H9 (cell line): ENCODE data around the gene XIRP2. TPM values are rescaled to one million over a fixed set of nuclear protein-coding genes. Genes with fewer than 3 reads are reported as not detected.

Experiments
- DNase-seq: peaks from one replicate; pipeline ENCODE4 v3.0.0-alpha.2; 2017
- H2AFZ ChIP-seq: one replicate; pipeline ENCODE4 v1.6.1; 2013; ENCODE audit warnings: mild to moderate bottlenecking, low read length, control low read depth, moderate library complexity
- H2AK5ac ChIP-seq: 2 replicates; pipeline ENCODE4 v1.6.1; 2013; ENCODE audit warnings: low read length, control low read depth, mixed read lengths; ENCODE audit not compliant: insufficient read length
- H2BK120ac ChIP-seq: one replicate; pipeline ENCODE4 v1.6.1; 2013; ENCODE audit warnings: low read depth, mild to moderate bottlenecking, low read length, control low read depth, inconsistent platforms; ENCODE audit not compliant: poor library complexity, severe bottlenecking
- H2BK12ac ChIP-seq: 2 replicates; pipeline ENCODE4 v1.6.1; 2013; ENCODE audit warnings: low read length, control low read depth, mixed read lengths, low read depth; ENCODE audit not compliant: insufficient read length
- H2BK15ac ChIP-seq: 2 replicates; pipeline ENCODE4 v1.6.1; 2013; ENCODE audit warnings: low read depth, low read length, control low read depth
- H2BK20ac ChIP-seq: one replicate; pipeline ENCODE4 v1.6.1; 2013; ENCODE audit warnings: low read depth, mild to moderate bottlenecking, low read length, control low read depth, inconsistent platforms; ENCODE audit not compliant: poor library complexity, severe bottlenecking
- H2BK5ac ChIP-seq: 2 replicates; pipeline ENCODE4 v1.6.1; 2013; ENCODE audit warnings: low read length, control low read depth, mixed read lengths; ENCODE audit not compliant: insufficient read length
- H3K14ac ChIP-seq: 2 replicates; pipeline ENCODE4 v1.6.1; 2013; ENCODE audit warnings: low read length, control low read depth; ENCODE audit not compliant: insufficient read depth
- H3K18ac ChIP-seq: 2 replicates; pipeline ENCODE4 v1.6.1; 2013; ENCODE audit warnings: low read depth, mild to moderate bottlenecking, mixed read lengths, low read length, control low read depth; ENCODE audit not compliant: insufficient read length
- H3K23ac ChIP-seq: 2 replicates; pipeline ENCODE4 v1.6.1; 2013; ENCODE audit warnings: low read length, control low read depth, mixed read lengths, low read depth; ENCODE audit not compliant: insufficient read length
- H3K23me2 ChIP-seq: 2 replicates; pipeline ENCODE4 v1.6.1; 2013; ENCODE audit warnings: low read depth, mild to moderate bottlenecking, mixed read lengths, low read length, control low read depth; ENCODE audit not compliant: insufficient read length, poor library complexity, severe bottlenecking
- H3K27ac ChIP-seq: 2 replicates; pipeline ENCODE4 v1.5.1; 2013; ENCODE audit warnings: low read length, control low read depth, mixed read lengths, low read depth; ENCODE audit not compliant: insufficient read length
- H3K27me3 ChIP-seq: 2 replicates; pipeline ENCODE4 v1.6.1; 2013; ENCODE audit warnings: low read length, control low read depth, inconsistent platforms; ENCODE audit not compliant: insufficient read depth
- H3K4ac ChIP-seq: 2 replicates; pipeline ENCODE4 v1.6.1; 2013; ENCODE audit warnings: low read depth, mild to moderate bottlenecking, control low read depth, inconsistent platforms, low read length, moderate library complexity
- H3K4me1 ChIP-seq: 2 replicates; pipeline ENCODE4 v1.6.1; 2013; ENCODE audit warnings: low read length, control low read depth, inconsistent platforms; ENCODE audit not compliant: insufficient read depth
- H3K4me2 ChIP-seq: 2 replicates; pipeline ENCODE4 v1.6.1; 2013; ENCODE audit warnings: low read length, control low read depth, mixed read lengths; ENCODE audit not compliant: insufficient read length, insufficient read depth
- H3K56ac ChIP-seq: 2 replicates; pipeline ENCODE4 v1.6.1; 2013; ENCODE audit warnings: low read depth, mild to moderate bottlenecking, mixed read lengths, low read length, control low read depth; ENCODE audit not compliant: insufficient read length
- H3K79me1 ChIP-seq: 2 replicates; pipeline ENCODE4 v1.6.1; 2013; ENCODE audit warnings: low read depth, mild to moderate bottlenecking, moderate library complexity, low read length, control low read depth, inconsistent platforms; ENCODE audit not compliant: insufficient read depth, poor library complexity, severe bottlenecking
- H3K79me2 ChIP-seq: 2 replicates; pipeline ENCODE4 v1.6.1; 2013; ENCODE audit warnings: low read length, control low read depth, inconsistent platforms; ENCODE audit not compliant: insufficient read depth
- H3K9ac ChIP-seq: 2 replicates; pipeline ENCODE4 v1.6.1; 2013; ENCODE audit warnings: low read length, control low read depth, mixed read lengths; ENCODE audit not compliant: insufficient read length; ENCODE audit errors: extremely low read depth
- H3K9me3 ChIP-seq: one replicate; pipeline ENCODE4 v1.6.1; 2013; ENCODE audit warnings: low read depth, low read length, inconsistent platforms; ENCODE audit not compliant: control insufficient read depth
- H3T11ph ChIP-seq: one replicate; pipeline ENCODE4 v1.6.1; 2013; ENCODE audit warnings: mild to moderate bottlenecking, low read length, control low read depth, inconsistent platforms
- H4K20me1 ChIP-seq: one replicate; pipeline ENCODE4 v1.6.1; 2013; ENCODE audit not compliant: control insufficient read depth, insufficient read length, insufficient read depth
- H4K5ac ChIP-seq: 2 replicates; pipeline ENCODE4 v1.6.1; 2013; ENCODE audit warnings: low read depth, mild to moderate bottlenecking, mixed read lengths, low read length, control low read depth; ENCODE audit not compliant: insufficient read length
- H4K8ac ChIP-seq: replicated peaks from 2 replicates; pipeline ENCODE4 v1.6.1; 2013; ENCODE audit warnings: low read length, control low read depth, mixed read lengths, low read depth; ENCODE audit not compliant: insufficient read length
- H4K91ac ChIP-seq: 2 replicates; pipeline ENCODE4 v1.6.1; 2013; ENCODE audit warnings: low read depth, mild to moderate bottlenecking, moderate library complexity, mixed read lengths, low read length, control low read depth; ENCODE audit not compliant: insufficient read length
- H3K27ac Mint-ChIP-seq, 3 experiments: 2 replicates in 2 of 3; 3 replicates in 1 of 3; pipeline ENCODE4 v1.8.0; 2020 to 2021; ENCODE audit warnings: mixed read lengths in 3 of 3, mild to moderate bottlenecking in 1 of 3, moderate library complexity in 1 of 3
- H3K27me3 Mint-ChIP-seq: 2 replicates; pipeline ENCODE4 v1.8.0; 2021; ENCODE audit warnings: low read depth, mild to moderate bottlenecking, moderate library complexity, mixed read lengths
- H3K36me3 Mint-ChIP-seq, 3 experiments: 2 replicates in 2 of 3; 3 replicates in 1 of 3; pipeline ENCODE4 v1.8.0; 2020 to 2021; ENCODE audit warnings: low read depth in 3 of 3, mixed read lengths in 3 of 3; ENCODE audit not compliant: insufficient read depth in 1 of 3
- H3K4me1 Mint-ChIP-seq, 2 experiments: 2 replicates each; pipeline ENCODE4 v1.8.0; 2020; ENCODE audit warnings: mixed read lengths in 2 of 2
- H3K4me3 Mint-ChIP-seq, 2 experiments: 2 replicates in 1 of 2; 3 replicates in 1 of 2; pipeline ENCODE4 v1.8.0; 2020 to 2021; ENCODE audit warnings: mild to moderate bottlenecking in 2 of 2, mixed read lengths in 2 of 2, moderate library complexity in 1 of 2
- H3K9me3 Mint-ChIP-seq, 2 experiments: 2 replicates in 1 of 2; 3 replicates in 1 of 2; pipeline ENCODE4 v1.8.0; 2020; ENCODE audit warnings: mild to moderate bottlenecking in 2 of 2, mixed read lengths in 2 of 2, moderate library complexity in 1 of 2
- WGBS: extraction: QIAGEN DNeasy Blood & Tissue Kit; methylation state at CpG from one replicate; pipeline ENCODE4 v1.1.7; 2013; ENCODE audit warnings: missing lambda C conversion rate, low lambda C conversion rate, mixed read lengths; ENCODE audit not compliant: insufficient read length; ENCODE audit errors: extremely low coverage; 5-methylcytosine and 5-hydroxymethylcytosine counted together
- total RNA-seq: library from RNA; stranded (reverse); gene quantifications from 2 replicates; pipeline ENCODE4 v1.2.1, GENCODE V29; 2021
- TF ChIP-seq, protein P1 (sequence below): fragments of 200-600 bp; sonication (generic); conservative IDR thresholded peaks from 3 replicates; pipeline ENCODE4 v1.8.0; 2021; ENCODE audit warnings: antibody characterized with exemption, mild to moderate bottlenecking

XIRP2 gene
- total RNA-seq, 1 experiment from 2014 or later = 0.07 TPM

DNA sequence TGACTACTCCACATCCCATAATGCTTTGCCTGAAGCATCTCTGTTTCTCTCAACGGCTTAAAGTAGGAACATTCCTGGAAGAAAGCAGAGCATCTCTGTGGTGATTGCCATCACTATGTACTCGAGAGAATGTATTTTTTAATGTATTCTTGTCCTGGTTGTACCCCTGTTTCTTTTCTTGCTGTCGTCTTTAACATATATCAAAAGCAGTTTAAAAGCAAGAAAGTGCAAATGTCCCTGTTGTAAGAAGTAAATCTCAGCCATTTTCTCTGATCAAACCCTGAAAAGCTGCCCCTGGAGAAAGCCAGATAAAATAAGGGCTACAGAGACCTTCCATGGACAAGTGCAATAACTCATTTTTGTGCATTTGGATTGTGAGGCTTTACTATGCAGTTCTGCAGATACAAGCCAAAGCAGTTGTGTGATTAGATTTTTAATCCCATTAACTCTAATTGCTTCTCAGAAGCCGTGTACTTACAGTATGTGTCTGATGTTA is 70.8 kb downstream of the XIRP2 start:
- Histone ChIP-seq H3T11ph (no peak overlapping the region), H3K4ac (no peak overlapping the region), H4K8ac (no peak overlapping the region), H3K27ac (no peak overlapping the region), H3K79me2 (no peaks in the 10 kb centered on the region), H3K4me2 (no peak overlapping the region), H2BK120ac (no peak overlapping the region), H3K23me2 (no peaks in the 10 kb centered on the region), H3K9ac (no peak overlapping the region), H4K91ac (no peak overlapping the region), H3K9me3 (no peaks in the 10 kb centered on the region), H2BK20ac (no peak overlapping the region), H3K18ac (no peak overlapping the region), H3K56ac (no peak overlapping the region), H2AFZ (no peak overlapping the region), H2BK5ac (no peak overlapping the region), H3K23ac (no peak overlapping the region), H3K14ac (no peak overlapping the region), H2BK15ac (no peak overlapping the region), H2BK12ac (no peak overlapping the region), H3K79me1 (no peaks in the 10 kb centered on the region), H3K27me3 (no peaks in the 10 kb centered on the region), H4K20me1 (no peaks in the 10 kb centered on the region), H3K4me1 (peaks cover 3% of the 10 kb centered on the region; the same call in 1 of the 2 replicates), H4K5ac (no peak overlapping the region), H2AK5ac (no peak overlapping the region)
- TF ChIP-seq, protein P1, sequence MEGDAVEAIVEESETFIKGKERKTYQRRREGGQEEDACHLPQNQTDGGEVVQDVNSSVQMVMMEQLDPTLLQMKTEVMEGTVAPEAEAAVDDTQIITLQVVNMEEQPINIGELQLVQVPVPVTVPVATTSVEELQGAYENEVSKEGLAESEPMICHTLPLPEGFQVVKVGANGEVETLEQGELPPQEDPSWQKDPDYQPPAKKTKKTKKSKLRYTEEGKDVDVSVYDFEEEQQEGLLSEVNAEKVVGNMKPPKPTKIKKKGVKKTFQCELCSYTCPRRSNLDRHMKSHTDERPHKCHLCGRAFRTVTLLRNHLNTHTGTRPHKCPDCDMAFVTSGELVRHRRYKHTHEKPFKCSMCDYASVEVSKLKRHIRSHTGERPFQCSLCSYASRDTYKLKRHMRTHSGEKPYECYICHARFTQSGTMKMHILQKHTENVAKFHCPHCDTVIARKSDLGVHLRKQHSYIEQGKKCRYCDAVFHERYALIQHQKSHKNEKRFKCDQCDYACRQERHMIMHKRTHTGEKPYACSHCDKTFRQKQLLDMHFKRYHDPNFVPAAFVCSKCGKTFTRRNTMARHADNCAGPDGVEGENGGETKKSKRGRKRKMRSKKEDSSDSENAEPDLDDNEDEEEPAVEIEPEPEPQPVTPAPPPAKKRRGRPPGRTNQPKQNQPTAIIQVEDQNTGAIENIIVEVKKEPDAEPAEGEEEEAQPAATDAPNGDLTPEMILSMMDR = no peak
- Mint-ChIP-seq H3K36me3 (no peaks in the 10 kb centered on the region), H3K4me3 (no peak overlapping the region), H3K4me1 (peaks cover 29 to 30% of the 10 kb centered on the region in 2 experiments), H3K9me3 (no peaks in the 10 kb centered on the region), H3K27ac (no peak overlapping the region; a peak in 1 of 7 replicates), H3K27me3 (no peaks in the 10 kb centered on the region)
- DNase-seq = no peak
- no CpG with 5 or more reads among the region's 4 CpGs for WGBS
